ENCODE measurements around the gene CDH13. TPM values are rescaled to one million over a fixed set of nuclear protein-coding genes. Genes with fewer than 3 reads are reported as not detected.

The CDH13 gene
- total and polyA plus RNA-seq, 10 of the 15 experiments (the other 5 are each of a cell fraction or from before 2014, with no cell fraction given), result under 0.01 to 0.05 TPM; not detected in 8

- peak; percentile 56 for ATAC-seq
- intact Hi-C loops (cut with micrococcal nuclease; ENCODE audit: unreplicated experiment) (no loop called here), in situ Hi-C loops (cut with MboI) (no loop called here)
- no TSS peak for BruUV-seq (replicated peaks)
- Histone ChIP-seq H3K4me2 (ENCODE audit: control insufficient read depth, insufficient read depth) (no peak overlapping the region), H3K27me3 (replicated peaks in 1 of 2; ENCODE audit: control insufficient read depth in 2 of 2, insufficient read depth in 2 of 2, low read length in 1 of 2) (peaks cover 0 to 2% of the 10 kb centered on the region in 2 experiments; a peak in 3 of 4 replicates), H3K4me1 (ENCODE audit: control insufficient read depth, insufficient read depth, low read length) (no peaks in the 10 kb centered on the region), H3K36me3 (ENCODE audit: control insufficient read depth in 2 of 2, insufficient read depth in 2 of 2, low read length in 1 of 2) (no peaks in the 10 kb centered on the region), H4K20me1 (ENCODE audit: control insufficient read depth, insufficient read depth) (no peaks in the 10 kb centered on the region), H3K9ac (ENCODE audit: control insufficient read depth, insufficient read depth, low read length) (no peak overlapping the region), H3K79me2 (ENCODE audit: control insufficient read depth, insufficient read depth, low read length) (no peaks in the 10 kb centered on the region), H3K4me3 (no peak overlapping the region), H3K27ac (ENCODE audit: control insufficient read depth, insufficient read depth) (no peak overlapping the region), H2AFZ (ENCODE audit: control insufficient read depth, low read depth, low read length) (no peak overlapping the region), H3K9me3 (replicated peaks; ENCODE audit: control insufficient read depth, insufficient read depth, low read length) (no peaks in the 10 kb centered on the region)
- no peak for FAIRE-seq
- POLR2A ChIA-PET, result no interaction called here
- SMC1A ChIA-PET (ENCODE audit: uncharacterized antibody, unreplicated experiment), result no interaction called here
- no peak for DNase-seq (ENCODE audit: low read depth, low spot score)
- WGBS (ENCODE audit: insufficient coverage, insufficient replicate concordance, low lambda C conversion rate, missing lambda C conversion rate), result 0% methylated on average over 2 of the region's 2 CpGs
- CTCF ChIA-PET, result no interaction called here
- TF ChIP-seq CTCF (IDR thresholded peaks at IDR 0.05 in 2 of 3, conservative IDR thresholded peaks at IDR 0.05 in 1 of 3; ENCODE audit: control insufficient read depth in 2 of 3, extremely low read depth in 1 of 3, insufficient read depth in 1 of 3, low read depth in 3 of 3, low read length in 3 of 3), result peak in 1 of 3 experiments; percentile 15; a peak in 2 of 6 replicates
- no peak for TF ChIP-seq CBX3 (IDR thresholded peaks at IDR 0.05; ENCODE audit: borderline replicate concordance, low read depth)
- RAD21 ChIA-PET (ENCODE audit: unreplicated experiment), result no interaction called here
Measured at GRCh38 chr16:83792391-83792790, 1165.6 kb downstream of the CDH13 start.

GRCh38 chr16:83793179-83793578, 1166.4 kb downstream of the CDH13 start:
- Histone ChIP-seq H3K27me3 (replicated peaks in 1 of 2; ENCODE audit: control insufficient read depth in 2 of 2, insufficient read depth in 2 of 2, low read length in 1 of 2) (peaks cover 0 to 2% of the 10 kb centered on the region in 2 experiments; a peak in 3 of 4 replicates), H3K4me3 (no peak overlapping the region), H3K4me2 (ENCODE audit: control insufficient read depth, insufficient read depth) (no peak overlapping the region), H4K20me1 (ENCODE audit: control insufficient read depth, insufficient read depth) (no peaks in the 10 kb centered on the region), H3K9me3 (replicated peaks; ENCODE audit: control insufficient read depth, insufficient read depth, low read length) (no peaks in the 10 kb centered on the region), H3K36me3 (ENCODE audit: control insufficient read depth in 2 of 2, insufficient read depth in 2 of 2, low read length in 1 of 2) (no peaks in the 10 kb centered on the region), H3K79me2 (ENCODE audit: control insufficient read depth, insufficient read depth, low read length) (no peaks in the 10 kb centered on the region), H3K27ac (ENCODE audit: control insufficient read depth, insufficient read depth) (no peak overlapping the region), H3K4me1 (ENCODE audit: control insufficient read depth, insufficient read depth, low read length) (no peaks in the 10 kb centered on the region), H3K9ac (ENCODE audit: control insufficient read depth, insufficient read depth, low read length) (no peak overlapping the region), H2AFZ (ENCODE audit: control insufficient read depth, low read depth, low read length) (no peak overlapping the region)
- ChIA-PET RAD21 (ENCODE audit: unreplicated experiment) (no interaction called here), CTCF (no interaction called here), SMC1A (ENCODE audit: uncharacterized antibody, unreplicated experiment) (no interaction called here), POLR2A (no interaction called here)
- BruUV-seq (replicated peaks), result no TSS peak
- DNase-seq (ENCODE audit: low read depth, low spot score) (no peak), FAIRE-seq (no peak), ATAC-seq (no peak)
- intact Hi-C loops (cut with micrococcal nuclease; ENCODE audit: unreplicated experiment) (no loop called here), in situ Hi-C loops (cut with MboI) (no loop called here)
- TF ChIP-seq USF2 (IDR thresholded peaks at IDR 0.05; ENCODE audit: borderline replicate concordance, low read depth, low read length), result no peak
- TF ChIP-seq EP300 (IDR thresholded peaks at IDR 0.05; ENCODE audit: borderline replicate concordance in 1 of 2, control insufficient read depth in 1 of 2, low read depth in 2 of 2, low read length in 2 of 2), result no peak
- TF ChIP-seq MYB (IDR thresholded peaks at IDR 0.05; ENCODE audit: borderline replicate concordance, low read depth, low read length), result no peak
- TF ChIP-seq ATF7 (IDR thresholded peaks at IDR 0.05; ENCODE audit: low read depth), result no peak
- TF ChIP-seq NFXL1 (IDR thresholded peaks at IDR 0.05; ENCODE audit: borderline replicate concordance), result no peak
- no peak for TF ChIP-seq NKRF (conservative IDR thresholded peaks at IDR 0.05)
- no peak for TF ChIP-seq IRF4 (IDR thresholded peaks at IDR 0.05; ENCODE audit: low read depth, low read length)
- TF ChIP-seq KAT2A (conservative IDR thresholded peaks at IDR 0.05; ENCODE audit: control insufficient read depth, low read depth, low read length), result no peak
- TF ChIP-seq CREB1 (IDR thresholded peaks at IDR 0.05; ENCODE audit: low read depth), result no peak
- TF ChIP-seq TBL1XR1 (IDR thresholded peaks at IDR 0.05; ENCODE audit: low read depth, low read length), result no peak
- no peak for TF ChIP-seq HCFC1 (IDR thresholded peaks at IDR 0.05; ENCODE audit: low read length)
- no peak for TF ChIP-seq ZNF207 (IDR thresholded peaks at IDR 0.05; ENCODE audit: borderline replicate concordance)
- WGBS (ENCODE audit: insufficient coverage, insufficient replicate concordance, low lambda C conversion rate, missing lambda C conversion rate), result 49% methylated on average over 9 of the region's 9 CpGs
